HG03139 (cell line): ENCODE results near the gene KRT10.
A peak's percentile ranks its signal among the peaks of the same experiment; 100 is the strongest.
"Not testable (repeated sequence)": the region's sequence is repeated elsewhere in the genome, so short reads cannot be mapped to it uniquely, and the experiment has no call there.

ENCODE experiments used
- ATAC-seq: cut with Tn5 transposase; IDR thresholded peaks from one replicate; pipeline ENCODE4 v1.9.1; 2021; ENCODE audit not compliant: unreplicated experiment

Gene KRT10

DNA sequence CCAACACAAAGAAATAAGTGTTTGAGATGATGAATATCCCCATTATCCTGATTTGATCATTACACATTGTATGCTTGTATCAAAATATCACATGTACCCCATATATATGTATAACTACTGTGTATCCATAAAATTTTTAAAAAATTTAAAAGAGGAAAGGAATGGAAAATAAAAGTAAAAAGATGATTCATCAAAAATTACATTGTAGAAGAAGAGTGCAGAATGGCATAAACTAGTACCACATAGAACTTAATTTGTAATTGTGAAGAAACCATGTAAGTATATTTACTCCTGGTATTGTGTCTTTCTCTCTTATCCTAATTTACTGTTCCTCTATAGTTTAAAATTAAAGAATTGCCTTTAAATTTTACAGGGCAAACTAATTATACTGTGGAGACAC, 11.5 kb upstream of the KRT10 start:
- no peak for ATAC-seq

DNA sequence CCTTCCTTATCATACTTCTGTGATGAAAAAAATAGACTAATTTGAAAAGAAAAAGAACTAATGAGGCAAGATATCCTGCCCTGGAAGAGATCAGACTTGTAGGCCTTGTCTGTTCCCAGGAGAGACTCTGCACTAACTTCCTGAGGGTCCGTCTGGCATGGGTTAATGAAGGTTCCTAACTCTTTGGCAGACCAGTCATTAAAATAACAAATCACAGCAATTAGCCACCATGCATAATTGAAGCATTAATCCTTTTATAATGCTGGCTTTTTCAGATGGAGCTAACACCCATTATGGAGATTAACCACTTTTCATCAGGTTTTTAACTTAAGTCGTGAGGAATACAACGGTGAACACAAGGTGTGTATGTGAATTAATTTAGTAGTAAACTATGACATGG, 10.4 kb upstream of the KRT10 start:
- no peak for ATAC-seq

DNA sequence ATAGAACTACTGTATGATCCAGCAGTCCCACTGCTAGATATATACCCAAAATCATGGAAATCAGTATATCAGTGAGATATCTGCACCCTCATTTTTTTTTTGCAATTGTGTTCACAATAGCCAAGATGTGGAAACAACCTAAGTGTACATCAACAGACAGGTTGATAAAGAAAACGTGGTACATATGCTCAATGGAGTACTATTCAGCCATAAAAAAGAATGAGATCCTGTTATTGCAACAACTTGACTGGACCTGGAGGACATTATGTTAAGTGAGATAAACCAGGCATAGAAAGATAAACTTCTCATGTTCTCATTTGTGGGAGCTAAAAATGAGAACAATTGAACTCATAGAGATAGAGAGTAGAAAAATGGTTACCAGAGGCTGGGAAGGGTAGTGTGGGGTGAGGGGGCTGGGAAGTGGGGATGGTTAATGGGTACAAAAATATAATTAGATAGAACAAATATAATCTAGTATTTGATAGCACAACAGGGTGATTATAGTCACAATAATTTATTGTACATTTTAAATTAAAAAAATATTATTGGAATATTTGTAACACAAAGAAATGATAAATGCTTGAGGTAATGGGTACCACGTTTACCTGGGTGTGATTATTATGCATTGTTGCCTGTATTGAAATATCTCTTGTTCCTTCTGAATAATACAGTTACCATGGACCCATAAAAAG, 7.8 kb upstream of the KRT10 start:
- ATAC-seq, result no peak

DNA sequence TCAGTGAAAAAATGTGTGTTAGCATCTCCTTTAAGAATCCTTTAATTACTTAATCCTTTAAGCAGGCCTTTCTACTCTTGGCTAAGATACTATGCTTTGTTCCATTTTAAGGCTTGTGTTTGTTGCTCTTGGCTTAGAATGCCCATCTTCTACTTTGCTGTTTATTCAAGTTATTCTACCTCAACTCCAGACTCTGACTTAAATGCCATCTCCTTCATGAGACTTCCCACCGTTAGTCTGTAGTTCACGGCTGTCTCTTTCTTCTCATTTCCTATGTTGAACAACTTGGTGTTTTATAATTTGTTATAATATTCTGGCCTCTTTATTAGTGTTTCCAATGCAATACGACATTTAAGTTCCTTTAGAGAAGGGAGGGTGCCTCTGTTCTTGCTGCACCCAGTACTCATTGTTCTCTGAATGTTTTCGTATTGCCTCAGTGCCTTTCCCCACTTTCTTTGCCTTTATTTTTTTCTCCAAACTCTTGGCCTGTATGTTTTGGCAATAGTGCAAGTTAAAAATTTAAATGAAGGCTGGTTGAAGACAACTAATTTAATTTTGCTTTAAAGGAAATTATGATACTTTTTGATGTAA, 6.1 kb upstream of the KRT10 start:
- no peak for ATAC-seq

DNA sequence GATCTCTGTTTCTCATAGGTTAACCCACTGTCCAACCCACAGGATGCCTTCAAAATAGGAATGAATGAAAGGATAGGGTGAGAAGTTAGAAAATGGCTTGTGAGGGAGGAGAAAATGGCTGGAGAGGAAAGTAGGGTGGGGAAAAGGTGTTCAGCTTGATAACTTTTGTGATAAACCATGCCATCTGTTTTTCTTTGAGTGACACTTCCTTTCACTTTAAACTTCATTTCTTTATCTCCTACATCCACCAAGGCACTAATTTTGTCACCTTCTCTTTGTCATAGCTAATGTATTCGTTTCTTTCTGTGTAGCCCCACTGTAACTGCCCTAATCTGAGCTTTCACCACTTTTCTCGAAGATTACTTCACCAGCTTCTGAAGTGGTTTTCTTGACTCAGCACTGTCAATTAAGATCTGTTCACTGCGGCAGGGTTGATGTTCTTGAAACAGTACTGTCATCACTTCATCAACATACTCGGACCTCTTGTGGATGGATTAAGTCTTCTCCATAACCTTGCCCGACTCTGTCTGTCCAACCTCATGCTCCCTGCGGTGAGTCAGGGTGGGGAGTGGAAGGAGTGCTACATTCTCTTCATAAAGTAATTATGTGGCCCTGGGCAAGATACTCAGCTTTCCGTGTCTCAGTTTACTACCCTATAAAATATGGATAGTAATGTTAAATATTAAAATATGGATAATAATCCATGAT, 5.5 kb upstream of the KRT10 start:
- no peak for ATAC-seq

DNA sequence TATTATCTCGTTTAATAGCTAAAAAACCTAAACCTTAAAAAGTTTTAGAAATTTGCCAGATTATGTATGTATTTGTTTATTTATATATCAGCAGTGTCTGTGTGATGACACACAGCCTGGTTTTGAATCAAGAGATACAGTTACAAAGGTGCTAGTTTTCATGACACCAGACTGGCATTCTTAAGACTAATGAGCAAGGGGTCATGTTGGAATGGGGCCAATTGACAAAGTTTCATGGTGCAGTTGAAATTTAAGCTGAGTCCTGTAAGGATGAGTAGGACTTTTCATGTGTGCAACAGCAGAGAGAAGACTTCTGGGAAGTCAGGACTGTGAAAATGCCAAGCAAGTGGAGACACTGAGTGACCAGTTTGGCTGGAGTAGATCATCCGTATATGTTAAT, 3.2 kb upstream of the KRT10 start:
- no peak for ATAC-seq

DNA sequence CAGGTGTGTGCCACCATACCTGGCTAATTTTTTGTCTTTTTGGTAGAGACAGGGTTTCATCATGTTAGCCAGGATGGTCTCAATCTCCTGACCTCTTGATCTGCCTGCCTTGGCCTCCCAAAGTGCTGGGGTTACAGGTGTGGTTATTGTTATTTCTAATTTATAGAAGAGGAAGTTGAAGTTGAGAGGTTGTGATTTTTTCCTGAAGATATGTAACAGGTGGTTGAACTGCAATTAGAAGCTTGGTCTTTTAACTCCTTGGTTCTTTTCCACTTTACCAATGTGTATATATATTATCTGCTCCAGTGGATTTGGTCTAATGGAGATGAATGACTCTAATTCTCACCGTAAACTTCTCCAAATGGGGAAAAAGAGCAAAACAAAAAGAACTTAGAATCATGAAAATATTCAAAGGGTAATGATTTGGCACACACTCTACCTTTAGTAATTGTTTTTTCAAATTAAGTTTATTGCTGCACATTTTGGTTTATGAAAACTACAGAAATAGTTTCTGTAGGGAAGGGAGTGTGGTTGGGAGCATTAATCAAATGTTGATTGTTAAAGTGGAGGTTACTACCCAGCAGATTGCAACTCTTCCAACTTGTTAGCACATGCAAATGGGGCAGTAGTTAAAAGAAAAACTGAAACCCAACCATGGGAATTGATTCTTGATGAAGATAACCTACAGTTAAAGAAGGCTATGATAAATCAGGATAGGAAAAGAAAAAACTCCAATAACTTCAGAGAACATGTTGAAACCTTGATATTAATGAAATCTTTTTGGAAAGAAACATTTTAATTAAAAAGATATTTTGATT, 1.8 kb upstream of the KRT10 start:
- no peak for ATAC-seq

DNA sequence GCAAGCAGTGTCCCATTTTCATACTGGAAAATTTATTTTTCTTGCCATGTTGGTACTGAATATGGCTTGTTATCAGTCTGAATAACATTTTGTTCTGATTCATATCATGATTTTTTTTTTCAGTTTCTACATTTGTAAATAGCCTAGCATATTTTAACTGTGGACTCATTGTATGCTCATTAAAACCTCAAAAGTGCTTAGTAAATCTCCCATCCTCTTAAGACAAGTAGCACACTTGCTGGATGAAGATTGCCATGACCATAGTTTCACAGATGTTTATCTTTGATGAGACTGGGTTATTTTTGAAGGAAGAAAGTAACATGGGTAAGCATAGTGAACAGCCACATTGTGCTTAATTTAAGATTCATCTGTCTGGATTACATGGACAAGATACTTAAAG, 878 bp downstream of the KRT10 start:
- ATAC-seq, result no peak

DNA sequence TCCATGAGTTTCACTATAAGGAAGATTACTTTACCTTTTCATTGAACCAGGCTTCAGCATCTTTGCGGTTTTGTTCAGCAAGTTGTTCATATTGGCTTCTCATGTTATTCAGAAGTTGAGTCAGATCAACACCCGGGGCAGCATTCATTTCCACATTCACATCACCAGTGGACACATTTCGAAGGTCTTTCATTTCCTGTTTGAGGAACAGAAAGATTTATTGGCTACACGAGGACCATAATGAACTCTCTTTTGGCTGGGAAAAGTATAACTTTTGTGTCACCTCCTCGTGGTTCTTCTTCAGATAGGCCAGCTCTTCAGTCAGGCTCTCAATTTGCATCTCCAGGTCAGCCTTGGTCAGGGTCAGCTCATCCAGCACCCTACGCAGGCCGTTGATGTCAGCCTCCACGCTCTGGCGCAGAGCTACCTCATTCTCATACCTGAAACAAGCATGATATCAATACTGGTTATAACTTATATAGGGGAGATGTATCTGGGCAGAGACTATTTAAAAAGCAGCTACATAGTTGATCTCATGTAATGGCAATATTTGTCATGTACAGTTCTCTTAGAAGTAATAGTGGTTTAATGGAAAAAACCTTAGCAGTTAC, 2.1 kb downstream of the KRT10 start:
- ATAC-seq, result no peak

DNA sequence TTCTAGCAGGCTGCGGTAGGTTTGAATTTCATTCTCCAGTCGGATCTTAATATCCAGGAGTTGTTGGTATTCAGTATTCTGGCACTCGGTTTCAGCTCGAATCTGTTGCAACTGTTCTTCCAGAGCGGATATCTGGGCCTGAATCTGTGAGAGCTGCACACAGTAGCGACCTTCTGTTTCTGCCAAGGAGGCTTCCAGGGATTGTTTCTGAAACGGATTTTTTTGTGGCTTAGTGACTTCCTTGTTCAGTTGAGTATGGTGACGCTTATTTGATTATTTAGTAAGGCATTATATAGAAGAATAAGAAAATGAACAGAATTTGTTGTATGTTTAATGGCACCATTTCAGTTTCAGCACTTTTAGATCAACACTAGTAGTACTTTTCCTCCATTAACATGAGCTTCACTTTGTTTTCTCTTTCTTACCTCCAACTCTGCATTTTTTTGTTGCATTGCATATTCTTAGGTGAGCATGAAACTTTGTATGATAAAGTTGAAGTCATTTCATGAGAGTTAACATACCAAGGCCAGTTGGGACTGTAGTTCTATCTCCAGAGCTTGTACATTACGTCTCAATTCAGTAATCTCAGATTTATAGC, 2.8 kb downstream of the KRT10 start:
- no peak for ATAC-seq

DNA sequence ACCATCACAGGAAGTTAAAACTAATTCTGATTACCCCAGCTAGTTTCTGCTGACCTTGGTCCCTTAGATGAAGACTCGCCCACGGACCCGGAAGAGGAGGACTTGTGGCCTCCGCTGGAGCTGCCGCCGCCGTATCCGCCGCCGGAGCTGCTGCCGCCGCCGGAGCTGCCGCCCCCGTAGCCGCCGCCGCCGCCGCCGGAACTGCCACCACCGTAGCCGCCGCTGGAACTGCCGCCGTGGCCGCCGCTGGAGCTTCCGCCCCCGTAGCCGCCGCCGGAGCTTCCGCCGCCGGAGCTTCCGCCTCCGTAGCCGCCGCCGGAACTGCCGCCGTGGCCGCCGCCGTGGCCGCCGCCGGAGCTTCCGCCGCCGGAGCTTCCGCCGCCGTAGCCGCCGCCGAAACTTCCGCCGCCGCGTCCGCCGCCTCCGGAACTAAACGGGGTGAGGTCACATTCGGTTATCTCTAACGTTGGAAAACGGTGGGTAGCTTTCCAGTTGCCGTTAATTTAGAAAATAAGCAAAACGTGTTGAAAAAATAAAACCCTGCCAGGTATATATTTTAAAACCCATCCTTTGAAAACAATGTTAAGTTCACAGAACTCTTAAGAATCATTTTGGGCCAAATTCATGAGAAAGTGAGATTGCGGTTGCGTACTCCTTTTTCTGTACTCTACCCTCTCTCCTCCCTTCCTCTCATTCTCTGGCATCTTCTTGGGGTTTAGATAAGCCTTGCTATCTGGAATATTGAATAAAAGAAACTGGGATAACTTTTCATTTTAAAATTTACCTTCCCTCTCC, 3.5 kb downstream of the KRT10 start:
- peak; percentile 63 for ATAC-seq

DNA sequence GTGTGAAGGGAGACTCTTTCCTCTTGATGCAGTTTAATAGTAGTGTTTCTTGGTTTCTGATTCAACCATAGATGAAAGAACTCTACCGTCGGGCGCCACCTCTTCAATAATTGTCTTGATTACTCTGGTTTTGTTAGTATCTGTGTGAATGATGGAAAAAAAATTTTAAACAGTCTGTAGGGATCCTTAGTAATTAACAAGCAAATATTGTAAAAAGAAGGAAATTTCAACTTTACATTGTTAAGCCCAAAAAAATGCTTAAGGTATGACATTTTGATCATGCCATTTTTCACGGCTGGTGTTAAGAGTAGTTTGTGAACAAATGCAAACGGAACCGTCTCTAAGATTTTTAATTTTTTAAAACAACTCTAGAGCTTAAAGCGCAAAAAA, 4.1 kb downstream of the KRT10 start:
- ATAC-seq, result no peak

DNA sequence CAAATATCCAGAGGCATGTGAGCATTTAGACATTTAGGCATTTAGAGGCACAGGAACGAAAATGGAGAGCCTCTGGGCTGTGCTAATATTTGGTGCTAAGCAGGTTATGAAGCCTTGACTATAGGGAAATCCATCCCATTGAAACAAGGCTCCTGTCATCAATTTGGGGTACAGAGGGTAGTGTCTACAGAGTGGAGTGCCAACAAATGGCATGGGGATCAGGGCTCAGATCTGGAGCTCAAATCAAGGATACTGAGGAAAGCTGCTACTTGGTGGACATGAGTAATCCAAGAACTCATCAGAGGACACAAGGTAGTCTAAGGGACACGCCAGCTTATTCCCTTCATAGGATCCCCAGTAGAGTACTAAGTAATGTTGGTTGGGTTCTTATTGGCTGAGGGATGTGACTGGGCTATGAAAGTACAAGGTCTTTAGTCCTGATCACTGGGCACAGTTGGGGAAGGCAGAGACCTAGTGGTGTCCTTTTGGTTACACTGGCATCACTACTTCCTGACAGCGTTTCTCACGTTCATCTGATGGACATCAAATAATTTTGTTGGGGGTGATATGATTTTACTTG, 5.2 kb downstream of the KRT10 start:
- no peak for ATAC-seq

DNA sequence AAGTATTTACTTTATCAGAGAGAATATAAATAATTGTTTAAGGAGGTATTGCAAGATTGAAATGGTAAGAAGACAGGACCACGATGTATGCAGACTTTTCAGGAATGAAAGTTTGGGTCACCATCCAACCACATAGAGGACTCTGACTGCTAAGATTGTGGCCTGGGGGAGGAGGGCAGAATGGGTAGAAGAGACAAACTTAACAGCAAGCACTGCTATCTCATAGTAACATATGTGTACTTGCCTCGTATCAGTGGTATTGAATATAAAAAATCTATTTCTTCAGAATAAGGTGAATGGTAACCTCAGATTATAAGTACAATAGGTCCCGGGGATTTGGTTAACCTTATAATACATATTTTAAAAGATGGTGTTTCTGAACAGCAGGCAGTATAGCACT, 5.8 kb downstream of the KRT10 start:
- ATAC-seq, result no peak

DNA sequence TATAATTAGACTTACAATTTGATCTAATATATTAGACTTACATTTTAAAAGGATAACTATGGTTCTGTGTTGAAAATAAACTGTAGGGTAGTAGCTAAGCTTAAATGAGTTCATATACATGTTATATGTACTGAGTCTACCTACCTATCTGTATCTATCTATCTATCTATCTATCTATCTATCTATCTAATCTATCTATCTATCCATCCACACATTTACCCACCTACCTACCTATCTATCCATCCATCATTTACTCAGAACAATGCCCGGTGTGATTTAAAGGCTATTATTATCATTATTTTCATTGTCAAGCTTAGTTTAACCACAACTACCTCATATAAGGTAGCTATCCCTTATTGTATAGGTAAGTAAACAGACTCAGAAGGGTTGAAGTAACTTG, 7.0 kb downstream of the KRT10 start:
- no peak for ATAC-seq

DNA sequence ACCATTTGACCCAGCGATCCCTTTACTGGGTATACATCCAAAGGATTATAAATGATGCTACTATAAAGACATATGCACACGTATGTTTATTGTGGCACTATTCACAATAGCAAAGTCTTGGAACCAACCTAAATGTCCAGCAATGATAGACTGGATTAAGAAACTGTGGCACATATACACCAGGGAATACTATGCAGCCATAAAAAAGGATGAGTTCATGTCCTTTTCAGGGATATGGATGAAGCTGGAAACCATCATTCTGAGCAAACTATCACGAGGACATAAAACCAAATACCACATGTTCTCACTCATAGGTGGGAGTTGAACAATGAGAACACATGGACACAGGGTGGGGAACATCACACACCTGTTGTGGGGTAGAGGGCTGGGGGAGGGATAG, 7.8 kb downstream of the KRT10 start:
- not testable (repeated sequence) for ATAC-seq

DNA sequence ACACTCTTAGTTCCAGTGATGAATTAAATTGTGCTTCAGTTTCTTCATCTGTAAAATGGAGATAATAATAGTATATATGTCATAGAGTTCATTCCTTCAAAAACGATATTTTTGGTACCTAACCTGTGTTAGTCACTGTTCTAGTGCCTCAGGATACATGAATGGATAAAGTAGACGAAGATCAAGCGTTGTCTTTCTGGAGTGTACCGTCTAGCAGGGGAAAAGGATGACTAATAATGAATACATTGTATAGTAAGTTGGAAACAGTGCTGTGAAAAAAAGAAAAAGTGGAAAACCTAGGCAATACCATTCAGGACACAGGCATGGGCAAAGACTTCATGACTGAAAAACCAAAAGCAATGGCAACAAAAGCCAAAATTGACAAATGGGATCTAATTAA, 8.6 kb downstream of the KRT10 start:
- ATAC-seq, result no peak

DNA sequence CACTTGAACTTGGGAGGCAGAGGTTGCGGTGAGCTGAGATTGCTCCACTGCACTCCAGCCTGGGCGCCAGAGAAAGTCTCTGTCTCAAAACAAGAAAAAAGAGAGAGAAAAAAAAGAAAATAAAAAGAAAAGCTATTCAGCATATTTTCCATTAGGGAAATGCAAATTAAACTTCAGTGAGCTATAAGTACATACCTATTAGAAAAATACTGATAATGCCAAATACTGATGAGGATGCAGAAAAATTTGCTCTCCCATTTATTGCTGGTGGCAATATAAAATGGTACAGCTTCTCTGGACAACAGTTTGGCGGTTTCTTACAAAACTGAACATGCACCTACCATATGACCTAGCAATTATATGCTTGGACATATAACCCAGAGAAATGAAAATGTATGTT, 9.8 kb downstream of the KRT10 start:
- no peak for ATAC-seq

DNA sequence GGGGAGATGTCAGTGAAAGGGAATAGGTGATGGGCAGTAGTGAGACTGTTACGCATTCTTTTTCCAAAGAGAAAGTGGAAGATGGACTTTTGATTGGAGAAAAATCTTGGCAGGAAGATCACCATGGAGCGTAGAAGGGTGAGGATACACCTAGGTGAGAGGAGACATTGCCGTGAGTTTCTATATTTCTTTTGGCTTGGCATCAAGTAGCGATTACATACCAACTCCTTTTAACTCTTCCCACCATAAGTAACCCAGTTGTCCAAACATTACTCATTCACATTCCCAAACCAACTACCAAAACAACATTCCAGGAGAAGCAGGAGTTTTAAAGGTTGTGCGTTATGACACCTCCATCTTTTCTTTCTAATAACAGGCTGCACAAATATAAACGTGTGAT, 11.9 kb downstream of the KRT10 start:
- ATAC-seq, result no peak
